Measurements from ENCODE around the gene CHRNA7.
"Not testable (repeated sequence)": the region's sequence is repeated elsewhere in the genome, so short reads cannot be mapped to it uniquely, and the experiment has no call there.

Gene CHRNA7

GRCh38 chr15:32124726-32125125 lies 94.4 kb downstream of the CHRNA7 start:
- no peak for TF ChIP-seq SPI1 (IDR thresholded peaks at IDR 0.05; ENCODE audit: low read depth, low read length)
- TF ChIP-seq POU2F2 (IDR thresholded peaks at IDR 0.05; ENCODE audit: low read depth, low read length): no peak
- no peak for TF ChIP-seq POLR2A (IDR thresholded peaks at IDR 0.05; ENCODE audit: low read depth, low read length)
- no peak for TF ChIP-seq PAX5 (IDR thresholded peaks at IDR 0.05; ENCODE audit: insufficient read depth, low read length, severe bottlenecking)
- TF ChIP-seq POLR2AphosphoS5 (IDR thresholded peaks at IDR 0.05; ENCODE audit: low read depth, low read length): no peak
- TF ChIP-seq TAF1 (IDR thresholded peaks at IDR 0.05; ENCODE audit: low read depth, low read length): no peak
- no peak for DNase-seq (ENCODE audit: insufficient read length, low spot score)
- no peak for FAIRE-seq

DNA sequence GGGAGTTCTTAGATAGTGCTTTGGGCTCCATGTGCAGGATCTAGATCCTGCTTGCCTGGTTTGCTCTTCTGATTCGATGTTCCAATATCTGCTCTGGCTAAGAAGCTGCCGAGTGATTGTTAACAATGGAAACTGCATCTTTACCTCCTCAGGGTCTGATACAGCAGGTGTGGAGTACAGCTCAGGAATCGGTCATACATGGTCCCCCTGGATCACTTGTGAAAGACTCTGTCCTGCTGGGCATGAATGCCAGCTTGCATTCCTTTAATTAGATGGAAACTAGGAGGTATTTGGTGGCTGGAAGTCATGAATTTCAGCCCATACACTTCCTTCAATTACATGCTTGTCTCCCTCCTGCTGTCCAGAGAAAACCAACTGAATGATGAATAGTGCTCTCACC lies 95.3 kb downstream of the CHRNA7 start:
- DNase-seq (ENCODE audit: insufficient read length, low spot score): no peak
- no peak for FAIRE-seq

GRCh38 chr15:32129815-32130214 lies 99.5 kb downstream of the CHRNA7 start:
- no peak for DNase-seq (ENCODE audit: insufficient read length, low spot score)
- TF ChIP-seq SPI1 (IDR thresholded peaks at IDR 0.05; ENCODE audit: low read depth, low read length) (no peak), TAF1 (IDR thresholded peaks at IDR 0.05; ENCODE audit: low read depth, low read length) (no peak), POLR2AphosphoS5 (IDR thresholded peaks at IDR 0.05; ENCODE audit: low read depth, low read length) (no peak), PAX5 (IDR thresholded peaks at IDR 0.05; ENCODE audit: insufficient read depth, low read length, severe bottlenecking) (no peak), POU2F2 (IDR thresholded peaks at IDR 0.05; ENCODE audit: low read depth, low read length) (no peak), POLR2A (IDR thresholded peaks at IDR 0.05; ENCODE audit: low read depth, low read length) (no peak)
- FAIRE-seq: no peak

More for the DNA sequence above, 95.3 kb downstream of the CHRNA7 start:
- no peak for TF ChIP-seq SPI1 (IDR thresholded peaks at IDR 0.05; ENCODE audit: low read depth, low read length)
- no peak for TF ChIP-seq POU2F2 (IDR thresholded peaks at IDR 0.05; ENCODE audit: low read depth, low read length)
- TF ChIP-seq PAX5 (IDR thresholded peaks at IDR 0.05; ENCODE audit: insufficient read depth, low read length, severe bottlenecking): no peak
- no peak for TF ChIP-seq POLR2A (IDR thresholded peaks at IDR 0.05; ENCODE audit: low read depth, low read length)
- TF ChIP-seq TAF1 (IDR thresholded peaks at IDR 0.05; ENCODE audit: low read depth, low read length): no peak
- TF ChIP-seq POLR2AphosphoS5 (IDR thresholded peaks at IDR 0.05; ENCODE audit: low read depth, low read length): no peak

DNA sequence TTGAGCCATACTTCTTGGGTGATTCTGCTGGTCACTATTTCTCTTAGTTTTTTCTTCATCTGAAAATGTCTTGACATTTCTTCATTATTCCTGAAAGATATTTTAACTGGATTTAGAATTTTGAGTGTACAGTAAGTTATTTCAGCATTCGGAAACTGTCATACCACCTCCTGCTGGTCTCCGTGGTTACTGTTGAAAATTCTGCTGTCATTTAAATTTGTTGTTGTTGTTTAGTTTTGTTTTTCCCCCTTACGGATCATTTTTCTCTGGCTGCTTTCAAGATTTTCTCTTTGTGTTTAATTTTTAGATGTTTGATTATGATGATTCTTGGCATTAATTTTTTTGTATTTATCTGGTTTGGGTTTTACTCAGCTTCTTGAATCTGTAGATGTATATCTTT lies 100.5 kb downstream of the CHRNA7 start:
- TF ChIP-seq POLR2AphosphoS5 (IDR thresholded peaks at IDR 0.05; ENCODE audit: low read depth, low read length) (no peak), PAX5 (IDR thresholded peaks at IDR 0.05; ENCODE audit: insufficient read depth, low read length, severe bottlenecking) (no peak), POU2F2 (IDR thresholded peaks at IDR 0.05; ENCODE audit: low read depth, low read length) (no peak), TAF1 (IDR thresholded peaks at IDR 0.05; ENCODE audit: low read depth, low read length) (no peak), POLR2A (IDR thresholded peaks at IDR 0.05; ENCODE audit: low read depth, low read length) (no peak), SPI1 (IDR thresholded peaks at IDR 0.05; ENCODE audit: low read depth, low read length) (no peak)
- no peak for DNase-seq (ENCODE audit: insufficient read length, low spot score)
- FAIRE-seq: no peak

GRCh38 chr15:32131803-32132202 lies 101.5 kb downstream of the CHRNA7 start:
- no peak for DNase-seq (ENCODE audit: insufficient read length, low spot score)
- no peak for FAIRE-seq
- TF ChIP-seq SPI1 (IDR thresholded peaks at IDR 0.05; ENCODE audit: low read depth, low read length): no peak
- no peak for TF ChIP-seq PAX5 (IDR thresholded peaks at IDR 0.05; ENCODE audit: insufficient read depth, low read length, severe bottlenecking)
- TF ChIP-seq POU2F2 (IDR thresholded peaks at IDR 0.05; ENCODE audit: low read depth, low read length): no peak
- TF ChIP-seq TAF1 (IDR thresholded peaks at IDR 0.05; ENCODE audit: low read depth, low read length): no peak
- TF ChIP-seq POLR2AphosphoS5 (IDR thresholded peaks at IDR 0.05; ENCODE audit: low read depth, low read length): no peak
- TF ChIP-seq POLR2A (IDR thresholded peaks at IDR 0.05; ENCODE audit: low read depth, low read length): no peak

DNA sequence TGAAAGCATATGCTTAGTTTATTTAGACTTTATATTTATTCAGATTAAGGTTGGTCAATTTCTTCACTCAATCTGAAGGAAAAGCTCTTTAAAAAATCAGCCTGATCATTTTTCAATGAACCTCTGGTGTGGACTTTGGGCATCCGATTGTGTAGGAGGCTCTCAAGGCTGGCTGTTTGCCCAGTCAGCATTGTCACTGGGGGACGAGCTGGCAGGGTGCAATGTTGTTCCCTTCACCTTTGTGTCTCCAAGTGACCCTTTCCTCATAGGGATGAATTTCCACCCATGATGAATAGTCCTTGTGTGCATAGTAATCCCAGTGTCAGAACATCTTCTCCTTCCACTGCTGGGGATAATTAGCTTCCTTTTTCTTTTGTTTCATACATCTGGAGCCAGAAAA lies 102.5 kb downstream of the CHRNA7 start:
- DNase-seq (ENCODE audit: insufficient read length, low spot score) (no peak), FAIRE-seq (no peak)
- TF ChIP-seq TAF1 (IDR thresholded peaks at IDR 0.05; ENCODE audit: low read depth, low read length) (no peak), POLR2A (IDR thresholded peaks at IDR 0.05; ENCODE audit: low read depth, low read length) (no peak), SPI1 (IDR thresholded peaks at IDR 0.05; ENCODE audit: low read depth, low read length) (no peak), PAX5 (IDR thresholded peaks at IDR 0.05; ENCODE audit: insufficient read depth, low read length, severe bottlenecking) (no peak), POU2F2 (IDR thresholded peaks at IDR 0.05; ENCODE audit: low read depth, low read length) (no peak), POLR2AphosphoS5 (IDR thresholded peaks at IDR 0.05; ENCODE audit: low read depth, low read length) (no peak)

DNA sequence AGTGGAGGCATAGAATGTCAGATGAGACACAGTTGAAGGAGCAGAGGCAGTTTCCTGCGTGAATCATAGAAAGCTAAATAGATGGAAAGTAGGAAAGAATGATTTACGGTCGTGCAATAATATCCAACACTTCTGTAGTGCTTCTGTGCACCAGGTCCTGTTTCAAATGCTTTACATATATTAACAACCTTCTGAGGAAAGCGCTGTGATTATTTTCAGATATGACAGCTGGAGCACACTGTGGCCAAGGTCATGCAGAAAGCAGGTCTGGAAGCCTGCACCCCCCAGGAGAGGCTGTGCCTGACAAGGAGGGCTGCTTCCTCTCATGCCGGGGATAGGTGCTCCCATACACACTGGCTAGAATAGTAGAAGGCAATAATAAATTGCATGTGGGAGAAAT lies 104.5 kb downstream of the CHRNA7 start:
- TF ChIP-seq POU2F2 (IDR thresholded peaks at IDR 0.05; ENCODE audit: low read depth, low read length): no peak
- TF ChIP-seq POLR2A (IDR thresholded peaks at IDR 0.05; ENCODE audit: low read depth, low read length): no peak
- no peak for TF ChIP-seq POLR2AphosphoS5 (IDR thresholded peaks at IDR 0.05; ENCODE audit: low read depth, low read length)
- TF ChIP-seq PAX5 (IDR thresholded peaks at IDR 0.05; ENCODE audit: insufficient read depth, low read length, severe bottlenecking): no peak
- no peak for TF ChIP-seq TAF1 (IDR thresholded peaks at IDR 0.05; ENCODE audit: low read depth, low read length)
- no peak for TF ChIP-seq SPI1 (IDR thresholded peaks at IDR 0.05; ENCODE audit: low read depth, low read length)
- DNase-seq (ENCODE audit: insufficient read length, low spot score): no peak
- FAIRE-seq: no peak

DNA sequence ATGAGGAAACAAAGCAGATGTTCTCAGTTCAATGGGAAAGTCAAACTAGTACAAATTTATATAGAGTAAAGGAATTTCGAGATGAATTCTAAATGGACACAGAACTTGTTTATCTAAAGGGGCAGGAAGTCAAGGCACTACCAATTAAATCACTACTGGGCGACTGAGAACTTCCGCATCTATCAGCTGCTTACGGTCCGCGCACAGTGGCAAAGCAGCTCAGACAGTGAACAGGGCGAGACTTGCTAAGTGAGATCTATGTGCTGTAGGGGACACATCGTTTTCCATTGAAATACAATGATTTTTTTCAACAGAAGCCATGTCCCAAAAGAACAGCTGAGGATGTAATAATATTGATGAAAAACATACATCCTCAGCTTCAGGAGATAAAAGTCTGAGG lies 105.0 kb downstream of the CHRNA7 start:
- no peak for FAIRE-seq
- TF ChIP-seq SPI1 (IDR thresholded peaks at IDR 0.05; ENCODE audit: low read depth, low read length) (no peak), TAF1 (IDR thresholded peaks at IDR 0.05; ENCODE audit: low read depth, low read length) (no peak), POU2F2 (IDR thresholded peaks at IDR 0.05; ENCODE audit: low read depth, low read length) (no peak), POLR2AphosphoS5 (IDR thresholded peaks at IDR 0.05; ENCODE audit: low read depth, low read length) (no peak), POLR2A (IDR thresholded peaks at IDR 0.05; ENCODE audit: low read depth, low read length) (no peak), PAX5 (IDR thresholded peaks at IDR 0.05; ENCODE audit: insufficient read depth, low read length, severe bottlenecking) (no peak)
- DNase-seq (ENCODE audit: insufficient read length, low spot score): no peak

GRCh38 chr15:32145512-32145911 lies 115.2 kb downstream of the CHRNA7 start:
- not testable (repeated sequence) for FAIRE-seq; DNase-seq (ENCODE audit: insufficient read length, low spot score)

- TF ChIP-seq PAX5 (IDR thresholded peaks at IDR 0.05; ENCODE audit: insufficient read depth, low read length, severe bottlenecking): no peak
- no peak for TF ChIP-seq POLR2AphosphoS5 (IDR thresholded peaks at IDR 0.05; ENCODE audit: low read depth, low read length)
- no peak for TF ChIP-seq POU2F2 (IDR thresholded peaks at IDR 0.05; ENCODE audit: low read depth, low read length)
- TF ChIP-seq SPI1 (IDR thresholded peaks at IDR 0.05; ENCODE audit: low read depth, low read length): no peak
- no peak for TF ChIP-seq POLR2A (IDR thresholded peaks at IDR 0.05; ENCODE audit: low read depth, low read length)
- no peak for TF ChIP-seq TAF1 (IDR thresholded peaks at IDR 0.05; ENCODE audit: low read depth, low read length)
- DNase-seq (ENCODE audit: insufficient read length, low spot score) (no peak), FAIRE-seq (no peak)
Measured at GRCh38 chr15:32148833-32149555, 118.7 kb downstream of the CHRNA7 start.
